NCI-H345 treated with DMSO at 0.1 percent for 48 hours (cell line): ENCODE data around the gene SLC39A3.

Source experiments
- DNase-seq: peaks from one replicate; lab custom pipeline; 2025; ENCODE audit not compliant: unreplicated experiment; lab: John Stamatoyannopoulos, UW

SLC39A3 gene

GRCh38 chr19:2703691-2704216 is 36.1 kb downstream of the SLC39A3 start:
- no peak for DNase-seq

DNA sequence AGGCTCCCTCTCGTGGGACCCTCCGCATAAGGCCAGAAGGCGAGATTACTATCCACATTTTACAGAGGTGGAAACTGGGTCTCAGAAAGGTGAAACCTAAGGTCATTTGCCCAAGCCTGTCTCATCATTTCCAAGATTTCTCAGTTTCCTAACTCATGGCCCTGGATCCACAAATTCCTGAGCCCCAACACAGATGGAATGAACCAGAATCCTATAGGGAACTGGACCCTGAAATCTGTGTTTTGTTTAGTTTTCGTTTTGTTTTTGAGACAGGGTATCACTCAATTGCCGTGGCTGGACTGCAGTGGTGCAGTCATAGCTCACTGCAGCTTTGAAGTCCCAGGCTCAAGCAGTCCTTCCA is 36.8 kb downstream of the SLC39A3 start:
- DNase-seq = no peak

DNA sequence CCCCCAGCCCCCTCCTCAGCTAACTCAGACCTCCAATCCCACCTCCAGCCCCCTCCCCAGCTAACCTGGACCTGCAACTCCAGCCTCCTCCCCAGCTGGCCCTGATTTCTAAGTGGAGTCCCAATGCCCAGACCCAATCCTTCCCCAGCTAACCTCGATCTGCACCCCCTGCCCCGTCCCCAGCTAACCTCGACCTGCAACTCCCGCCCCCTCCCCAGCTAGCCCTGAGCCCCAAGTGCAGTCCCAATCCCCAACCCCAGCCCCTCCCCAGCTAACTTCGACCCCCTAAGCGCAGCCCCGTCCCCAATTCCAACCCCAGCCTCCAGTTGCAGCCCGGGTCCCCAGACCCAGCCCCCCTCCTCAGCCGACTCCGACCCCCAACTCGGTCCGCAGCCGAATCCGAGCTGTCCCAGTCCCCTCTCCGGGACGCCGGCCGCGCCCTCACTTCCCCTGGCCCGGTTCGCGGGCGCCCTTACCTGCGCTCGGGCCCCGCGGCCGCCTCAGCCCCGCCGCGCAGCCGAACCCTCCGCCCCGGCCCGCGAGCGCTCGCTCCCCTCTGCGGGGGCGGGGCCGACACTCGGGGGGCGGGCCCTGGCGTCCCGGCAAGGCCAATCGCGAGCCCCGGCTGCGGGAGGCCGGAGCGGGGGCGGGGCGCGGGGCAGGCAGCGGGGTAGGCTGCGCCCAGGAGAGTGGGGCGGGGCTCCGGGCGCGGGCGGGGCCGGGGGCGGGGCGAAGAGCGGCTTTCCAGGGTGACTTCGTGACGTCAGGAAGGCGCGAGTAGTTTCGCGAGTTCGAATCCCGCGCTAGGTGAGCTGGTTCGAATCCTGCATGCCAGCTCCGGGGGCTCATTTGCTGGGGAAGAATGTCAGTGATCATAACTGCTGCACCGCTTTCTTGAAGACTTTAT is 37.4 kb downstream of the SLC39A3 start, which contains the start of gene GNG7:
Gene GNG7 (minus strand): TSS at position 525 of the 907 bp plus-strand sequence. CDS start 182,006 bp downstream, outside the sequence.
- no peak for DNase-seq

GRCh38 chr19:2701361-2702169 is 38.3 kb downstream of the SLC39A3 start:
- no peak for DNase-seq

DNA sequence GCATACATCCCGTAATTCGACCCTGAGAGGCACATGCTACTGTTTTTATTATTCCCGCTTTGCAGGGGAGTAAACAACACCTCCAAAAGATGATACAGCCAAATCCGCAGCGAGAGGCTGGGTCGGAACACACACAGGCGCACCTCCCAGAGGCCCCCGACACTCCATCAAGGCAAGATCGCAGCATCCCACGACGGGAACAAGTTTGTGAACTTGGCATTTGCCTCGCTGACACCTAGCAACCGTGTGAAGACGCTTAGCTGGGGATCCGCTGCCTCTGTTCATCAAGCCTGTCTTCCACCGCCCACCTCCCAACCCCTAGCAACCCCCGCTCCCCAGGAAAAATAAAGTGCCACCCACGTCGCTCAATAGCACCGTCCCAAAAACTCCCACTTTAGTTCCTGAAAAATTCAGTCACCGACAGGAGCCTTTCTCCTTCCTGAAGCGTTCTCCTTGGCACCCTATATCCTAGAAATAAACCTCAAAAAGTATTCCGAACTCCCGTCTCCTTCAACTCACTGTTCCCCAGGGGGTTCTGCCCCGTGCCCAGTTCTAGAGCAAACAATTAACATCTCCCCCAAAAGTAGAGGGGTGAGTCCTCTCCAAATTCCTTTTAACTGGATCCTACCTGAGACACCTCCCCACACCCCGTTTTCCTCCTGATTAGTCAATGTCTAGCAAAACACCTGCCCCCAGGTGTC is 39.0 kb downstream of the SLC39A3 start:
- DNase-seq = no peak

- DNase-seq = no peak
Observed at GRCh38 chr19:2699413-2700140, 40.2 kb downstream of the SLC39A3 start.

DNA sequence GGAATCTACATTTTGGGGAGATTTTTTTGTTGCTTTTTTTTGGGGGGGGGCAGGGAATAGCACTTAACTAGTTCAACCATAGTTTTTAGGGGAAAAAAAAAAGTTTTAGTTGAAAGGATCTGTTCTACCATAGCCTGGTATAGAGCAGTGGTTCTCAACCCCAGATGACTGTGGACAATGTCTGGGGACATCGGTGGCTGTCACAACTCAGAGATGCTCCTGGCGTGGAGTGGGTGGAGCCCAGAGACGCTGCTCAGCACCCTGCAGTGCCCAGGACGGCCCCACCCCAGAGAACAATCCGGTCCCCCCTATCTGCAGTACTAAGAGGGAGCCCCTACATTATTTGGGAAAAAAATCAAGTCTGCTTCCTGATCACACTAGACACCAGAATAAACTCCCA is 45.6 kb downstream of the SLC39A3 start:
- DNase-seq = no peak

- no peak for DNase-seq
Observed at GRCh38 chr19:2693492-2694160, 46.2 kb downstream of the SLC39A3 start.

GRCh38 chr19:2691951-2692350 is 47.9 kb downstream of the SLC39A3 start:
- no peak for DNase-seq

GRCh38 chr19:2690856-2691255 is 49.0 kb downstream of the SLC39A3 start:
- no peak for DNase-seq

DNA sequence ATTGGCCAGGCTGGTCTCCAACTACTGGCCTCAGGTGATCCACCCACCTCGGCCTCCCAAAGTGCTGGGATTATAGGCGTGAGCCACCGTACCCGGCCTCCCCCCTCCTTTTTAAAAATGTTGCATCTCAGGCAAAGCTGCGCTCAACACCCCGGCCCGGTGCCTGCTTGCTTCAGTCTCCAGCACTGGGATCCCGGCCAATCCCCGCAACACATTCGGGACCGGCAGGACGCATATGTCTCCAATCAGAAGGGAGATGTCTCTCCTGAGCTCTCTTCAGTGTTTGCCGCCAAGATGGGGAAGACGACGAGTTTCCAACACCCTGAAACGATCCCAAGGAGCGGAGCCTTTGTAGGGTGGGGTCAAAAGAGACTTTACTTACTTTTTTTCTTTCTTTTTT is 53.5 kb downstream of the SLC39A3 start:
- no peak for DNase-seq

DNA sequence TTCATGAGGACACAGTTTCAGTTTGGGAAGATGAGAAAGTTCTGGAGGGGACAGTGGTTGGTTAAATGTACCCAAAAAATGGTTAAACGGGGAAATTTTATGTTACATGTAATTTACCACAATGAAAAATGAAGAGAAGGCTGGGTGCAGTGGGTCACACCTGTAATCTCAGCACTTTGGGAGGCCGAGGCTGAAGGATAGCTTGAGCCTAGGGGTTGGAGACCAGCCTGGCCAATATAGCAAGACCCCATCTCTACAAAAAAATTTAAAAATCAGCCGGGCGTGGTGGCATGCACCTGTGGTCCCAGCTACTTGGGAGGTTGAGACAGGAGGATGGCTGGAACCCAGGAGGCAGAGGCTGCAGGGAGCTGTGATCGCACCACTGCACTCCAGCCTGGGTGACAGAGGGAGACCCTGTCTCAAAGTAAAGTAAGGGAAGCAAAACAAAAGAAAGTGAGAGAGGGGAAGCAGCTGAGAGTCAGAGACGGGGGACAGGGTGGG is 54.6 kb downstream of the SLC39A3 start:
- no peak for DNase-seq

DNA sequence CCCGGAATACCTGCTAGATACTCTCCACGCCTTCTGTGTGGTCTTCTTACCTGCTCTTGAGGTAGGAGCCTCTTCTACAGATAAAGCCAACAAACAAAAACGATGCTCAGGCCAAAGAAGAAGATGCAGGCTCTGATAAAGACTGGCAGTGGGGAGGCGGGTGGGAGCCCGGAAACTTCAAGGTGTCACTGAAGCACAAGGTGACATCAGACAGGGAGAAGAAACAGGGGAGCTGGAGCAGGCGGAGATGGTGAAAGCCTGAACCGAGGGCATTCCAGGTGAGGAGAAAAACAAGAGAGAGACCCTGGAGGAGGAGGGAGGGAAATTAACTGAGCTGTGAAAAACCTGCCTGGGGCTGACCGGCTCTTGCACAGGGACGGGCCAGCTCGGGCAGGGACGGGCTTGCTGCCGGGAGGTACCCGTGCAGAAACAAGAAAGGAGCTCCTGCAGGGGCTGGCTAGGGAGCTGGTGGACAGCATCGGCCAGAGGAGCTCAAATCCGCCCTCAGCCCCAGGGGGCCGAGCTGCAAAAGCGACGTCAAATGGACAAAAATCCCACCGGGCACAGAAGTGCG is 56.3 kb downstream of the SLC39A3 start:
- DNase-seq = no peak
